Esophagus muscularis mucosa (tissue), 4 donors: ENCODE data around the gene TOLLIP. TPM values are rescaled to one million over a fixed set of nuclear protein-coding genes. Genes with fewer than 3 reads are reported as not detected.

Experiments used
- DNase-seq: peaks from one replicate; pipeline ENCODE4 v3.0.0-alpha.2; 2017; ENCODE audit errors: extremely low spot score
- H3K27ac ChIP-seq, 4 donors: fragments of 200-600 bp; sonication (generic); replicated peaks in 1 of 4; 1 replicate in 3 of 4; 2 replicates in 1 of 4; pipeline ENCODE4 v1.5.1; 2016 to 2019; ENCODE audit warnings: mild to moderate bottlenecking in 1 of 4
- H3K27me3 ChIP-seq, 4 donors: fragments of 200-600 bp; sonication (generic); one replicate each; pipeline versions ENCODE4 v1.5.1 to v1.6.0; 2016 to 2019
- H3K36me3 ChIP-seq, 4 donors: fragments of 200-600 bp; sonication (generic); one replicate each; pipeline ENCODE4 v1.5.1; 2016 to 2019
- H3K4me1 ChIP-seq, 4 donors: fragments of 200-600 bp; sonication (generic); one replicate each; pipeline ENCODE4 v1.5.1; 2016 to 2019
- H3K4me3 ChIP-seq, 4 donors: fragments of 200-600 bp; sonication (generic); 1 replicate in 2 of 4; 2 replicates in 2 of 4; pipeline ENCODE4 v1.5.1; 2016 to 2019; ENCODE audit warnings: mild to moderate bottlenecking in 4 of 4, moderate library complexity in 1 of 4
- H3K9me3 ChIP-seq, 4 donors: fragments of 200-600 bp; sonication (generic); 1 replicate in 3 of 4; 2 replicates in 1 of 4; pipeline ENCODE4 v1.5.1; 2016 to 2019
- CTCF ChIP-seq, 3 experiments: fragments of 200-600 bp in 2 of 3; fragments of 450-650 bp in 1 of 3; sonication (generic) in 2 of 3; IDR thresholded peaks; one replicate each; pipeline ENCODE4 v1.5.1; 2017 to 2019; ENCODE audit warnings: antibody characterized with exemption in 3 of 3, mild to moderate bottlenecking in 2 of 3, moderate library complexity in 1 of 3
- EP300 ChIP-seq: sonication (generic); formaldehyde crosslinking; IDR thresholded peaks from one replicate; pipeline ENCODE4 v1.6.1; 2017; ENCODE audit warnings: antibody characterized with exemption
- POLR2A ChIP-seq: fragments of 450-650 bp; IDR thresholded peaks from one replicate; pipeline ENCODE4 v1.6.1; 2017; ENCODE audit warnings: antibody characterized with exemption, moderate library complexity, mild to moderate bottlenecking, low read depth
- POLR2AphosphoS5 ChIP-seq, 2 donors: sonication (generic); formaldehyde crosslinking; IDR thresholded peaks; one replicate each; pipeline ENCODE4 v1.6.1; 2017; ENCODE audit warnings: antibody characterized with exemption in 2 of 2
- WGBS: methylation state at CpG from one replicate; pipeline ENCODE4 v1.1.5; 2018; 5-methylcytosine and 5-hydroxymethylcytosine counted together
- intact Hi-C: fragments of 100-400 bp; cut with DNase I; formaldehyde crosslinking; loops from one replicate; pipeline ENCODE4 v1.15.1; 2023
- total RNA-seq, 4 donors: library from RNA; depleted of rRNA; stranded (reverse); fragments of >200 nt; gene quantifications; one replicate each; pipeline versions ENCODE4 v1.1.0 to v1.2.1, GENCODE V29; 2016

Gene TOLLIP
- total RNA-seq, 4 donors from 2014 or later, result 33.2 to 71.6 (median 58.6) TPM

DNA sequence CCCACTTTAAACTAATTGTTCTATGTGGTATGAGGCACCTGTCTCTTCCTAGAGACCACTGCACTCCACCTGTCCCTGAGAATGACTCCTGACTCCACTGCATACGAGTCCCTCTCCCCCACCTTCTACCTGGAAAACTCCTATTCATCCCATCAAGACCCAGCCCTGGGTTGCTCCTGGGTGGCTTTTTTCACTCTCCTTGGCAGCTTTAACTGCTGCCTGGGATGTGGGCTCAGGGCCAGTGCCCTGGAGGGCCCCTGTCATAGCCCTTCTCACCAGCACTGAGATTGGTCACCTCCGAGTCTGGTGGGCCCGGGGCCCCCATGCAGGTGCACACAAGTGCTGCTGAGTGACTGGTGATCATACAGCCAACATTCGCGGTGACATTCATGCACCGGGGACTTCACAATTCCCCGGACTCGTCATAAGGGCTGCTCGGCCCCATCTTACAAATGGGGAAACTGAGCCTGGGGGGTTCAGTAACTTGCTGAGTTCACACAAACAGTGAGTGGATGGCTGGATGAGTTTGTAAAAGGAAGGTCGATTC is 25.9 kb upstream of the TOLLIP start:
- intact Hi-C loops, result loop anchor here (5.0 to 10.0 kb wide), 3 partner anchors 38 to 71 kb away; no protein-coding TSS in a partner anchor
- H3K4me3 ChIP-seq, result peak overlapping the region; percentile 59 to 71 (median 64)

GRCh38 chr11:1333860-1334259 is 24.4 kb upstream of the TOLLIP start:
- intact Hi-C loops, result loop anchor here (10.0 kb wide), 1 partner anchor 69 kb away; no protein-coding TSS in a partner anchor

More for the DNA sequence above, 25.9 kb upstream of the TOLLIP start:
- H3K27me3 ChIP-seq, result no peaks in the 10 kb centered on the region
- TF ChIP-seq CTCF (IDR thresholded peaks at IDR 0.05) (no peak), EP300 (no peak), POLR2AphosphoS5 (IDR thresholded peaks at IDR 0.05) (no peak), POLR2A (no peak)
- DNase-seq, result peak; percentile 68
- WGBS, result 81% methylated on average over 8 of the region's 10 CpGs
- H3K27ac ChIP-seq, result peak overlapping the region; percentile 82 to 89 (median 88)
- peaks cover 17 to 27% (median 26%) of the 10 kb centered on the region in 4 donors for H3K4me1 ChIP-seq
- H3K36me3 ChIP-seq, result no peaks in the 10 kb centered on the region
- H3K9me3 ChIP-seq, result no peaks in the 10 kb centered on the region

GRCh38 chr11:1333091-1333772 is 23.8 kb upstream of the TOLLIP start:
- Histone ChIP-seq H3K4me3 (no peak overlapping the region), H3K27ac (no peak overlapping the region), H3K36me3 (no peaks in the 10 kb centered on the region), H3K9me3 (peaks cover 0 to 8% (median 0%) of the 10 kb centered on the region in 4 donors), H3K4me1 (peaks cover 17 to 27% (median 26%) of the 10 kb centered on the region in 4 donors), H3K27me3 (peaks cover 0 to 6% (median 0%) of the 10 kb centered on the region in 4 donors)
- TF ChIP-seq POLR2A (no peak), EP300 (no peak), CTCF (IDR thresholded peaks at IDR 0.05) (no peak), POLR2AphosphoS5 (IDR thresholded peaks at IDR 0.05) (no peak)
- DNase-seq, result no peak
- intact Hi-C loops, result loop anchor here (10.0 kb wide), 1 partner anchor 68 kb away; no protein-coding TSS in a partner anchor
- whole genome bisulfite sequencing, result 88% methylated on average over 10 of the region's 10 CpGs

More at GRCh38 chr11:1333860-1334259, 24.4 kb upstream of the TOLLIP start:
- Histone ChIP-seq H3K27me3 (peaks cover 0 to 6% (median 0%) of the 10 kb centered on the region in 4 donors), H3K36me3 (no peaks in the 10 kb centered on the region), H3K27ac (no peak overlapping the region), H3K4me3 (no peak overlapping the region), H3K4me1 (peaks cover 17 to 27% (median 26%) of the 10 kb centered on the region in 4 donors), H3K9me3 (peaks cover 0 to 3% (median 0%) of the 10 kb centered on the region in 4 donors)
- WGBS, result 95% methylated on average over 10 of the region's 10 CpGs
- TF ChIP-seq EP300 (no peak), POLR2AphosphoS5 (IDR thresholded peaks at IDR 0.05) (no peak), POLR2A (no peak), CTCF (IDR thresholded peaks at IDR 0.05) (no peak)
- DNase-seq, result no peak

GRCh38 chr11:1330473-1330872 is 21.0 kb upstream of the TOLLIP start:
- H3K4me3 ChIP-seq, result no peak overlapping the region
- TF ChIP-seq POLR2AphosphoS5 (IDR thresholded peaks at IDR 0.05), result no peak
- TF ChIP-seq POLR2A, result no peak
- TF ChIP-seq EP300, result no peak
- H3K9me3 ChIP-seq, result peaks cover 0 to 18% (median 0%) of the 10 kb centered on the region in 4 donors
- DNase-seq, result no peak
- H3K27ac ChIP-seq, result no peak overlapping the region
- intact Hi-C loops, result loop anchor here (10.0 kb wide), 1 partner anchor 66 kb away; no protein-coding TSS in a partner anchor
- H3K36me3 ChIP-seq, result no peaks in the 10 kb centered on the region
- H3K27me3 ChIP-seq, result peaks cover 0 to 6% (median 0%) of the 10 kb centered on the region in 4 donors
- WGBS, result 89% methylated on average over 6 of the region's 6 CpGs
- H3K4me1 ChIP-seq, result peaks cover 4 to 7% (median 6%) of the 10 kb centered on the region in 4 donors

GRCh38 chr11:1327064-1327460 is 17.6 kb upstream of the TOLLIP start:
- H3K9me3 ChIP-seq, result peaks cover 0 to 18% (median 0%) of the 10 kb centered on the region in 4 donors
- WGBS, result 92% methylated on average over 4 of the region's 4 CpGs
- no peak for DNase-seq
- no peaks in the 10 kb centered on the region for H3K4me1 ChIP-seq
- no peak overlapping the region for H3K4me3 ChIP-seq
- intact Hi-C loops, result no loop called here
- TF ChIP-seq POLR2A, result no peak
- TF ChIP-seq POLR2AphosphoS5 (IDR thresholded peaks at IDR 0.05), result no peak
- no peak for TF ChIP-seq EP300
- TF ChIP-seq CTCF (IDR thresholded peaks at IDR 0.05), result no peak
- no peaks in the 10 kb centered on the region for H3K36me3 ChIP-seq
- H3K27me3 ChIP-seq, result peaks cover 0 to 6% (median 0%) of the 10 kb centered on the region in 4 donors
- H3K27ac ChIP-seq, result no peak overlapping the region
